Keratinocyte (primary cell): Measurements from ENCODE around the gene MBD3L5.
"Not testable (repeated sequence)": the region's sequence is repeated elsewhere in the genome, so short reads cannot be mapped to it uniquely, and the experiment has no call there.

Experiments
- EZH2 ChIP-seq: IDR thresholded peaks from one replicate; pipeline ENCODE4 v1.6.1; 2012; ENCODE audit warnings: inconsistent platforms, mild to moderate bottlenecking, low read length, moderate library complexity
- TF ChIP-seq, protein P1 (sequence below), 3 experiments: IDR thresholded peaks in 1 of 3; conservative IDR thresholded peaks in 1 of 3; optimal IDR thresholded peaks in 1 of 3; 2 replicates in 2 of 3; 3 replicates in 1 of 3; pipeline versions ENCODE3 to v1.5.1; 2011; ENCODE audit warnings: low read length in 3 of 3, mild to moderate bottlenecking in 3 of 3, moderate library complexity in 2 of 3, control low read depth in 1 of 3, inconsistent platforms in 1 of 3; ENCODE audit not compliant: insufficient read depth in 2 of 3; ENCODE audit errors: extremely low read depth in 1 of 3

DNA sequence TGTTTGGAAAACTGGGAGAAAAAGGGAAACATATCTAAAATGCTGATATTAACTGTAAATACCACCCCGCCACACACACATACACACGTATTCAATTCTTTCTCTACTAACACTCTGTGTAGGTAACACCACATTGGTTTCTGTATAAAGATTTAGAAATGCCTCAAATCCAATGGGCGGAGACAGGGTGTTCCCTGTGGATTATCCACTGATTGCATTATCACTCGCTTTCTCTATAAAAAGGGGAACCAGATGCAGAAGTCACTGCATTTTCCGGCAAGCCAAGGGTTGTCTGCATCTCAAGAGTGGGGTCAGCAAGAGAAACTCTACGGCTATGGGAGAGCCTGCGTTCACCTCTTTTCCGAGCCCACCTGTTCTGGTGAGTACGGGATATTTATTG is at the start of gene MBD3L5:
- TF ChIP-seq, protein P1, sequence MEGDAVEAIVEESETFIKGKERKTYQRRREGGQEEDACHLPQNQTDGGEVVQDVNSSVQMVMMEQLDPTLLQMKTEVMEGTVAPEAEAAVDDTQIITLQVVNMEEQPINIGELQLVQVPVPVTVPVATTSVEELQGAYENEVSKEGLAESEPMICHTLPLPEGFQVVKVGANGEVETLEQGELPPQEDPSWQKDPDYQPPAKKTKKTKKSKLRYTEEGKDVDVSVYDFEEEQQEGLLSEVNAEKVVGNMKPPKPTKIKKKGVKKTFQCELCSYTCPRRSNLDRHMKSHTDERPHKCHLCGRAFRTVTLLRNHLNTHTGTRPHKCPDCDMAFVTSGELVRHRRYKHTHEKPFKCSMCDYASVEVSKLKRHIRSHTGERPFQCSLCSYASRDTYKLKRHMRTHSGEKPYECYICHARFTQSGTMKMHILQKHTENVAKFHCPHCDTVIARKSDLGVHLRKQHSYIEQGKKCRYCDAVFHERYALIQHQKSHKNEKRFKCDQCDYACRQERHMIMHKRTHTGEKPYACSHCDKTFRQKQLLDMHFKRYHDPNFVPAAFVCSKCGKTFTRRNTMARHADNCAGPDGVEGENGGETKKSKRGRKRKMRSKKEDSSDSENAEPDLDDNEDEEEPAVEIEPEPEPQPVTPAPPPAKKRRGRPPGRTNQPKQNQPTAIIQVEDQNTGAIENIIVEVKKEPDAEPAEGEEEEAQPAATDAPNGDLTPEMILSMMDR (optimal IDR thresholded peaks at IDR 0.05 in 1 of 3, IDR thresholded peaks at IDR 0.05 in 1 of 3, conservative IDR thresholded peaks at IDR 0.05 in 1 of 3; ENCODE audit: extremely low read depth in 1 of 3, insufficient read depth in 2 of 3, low read length in 3 of 3): not testable (repeated sequence)
- TF ChIP-seq EZH2: not testable (repeated sequence)
